GM12878 (cell line): ENCODE measurements around the gene ACAT2. TPM values are rescaled to one million over a fixed set of nuclear protein-coding genes. Genes with fewer than 3 reads are reported as not detected.
A peak's percentile ranks its signal among the peaks of the same experiment; 100 is the strongest.

Source experiments
- ATAC-seq: fragments of 200-7000 bp; cut with Tn5 transposase; 3 replicates; pipeline ENCODE4 v1.9.1; 2020; ENCODE audit warnings: mild to moderate bottlenecking, moderate library complexity
- BruUV-seq: library from RNA; stranded (reverse); fragments of 400-500 nt; replicated peaks from 2 replicates; lab custom pipeline; 2021; lab: Mats Ljungman, UMichigan
- CTCF ChIA-PET: fragments of 300-600 bp; sonication (Branson Sonifier 250); formaldehyde crosslinking; extraction: SDS; loops from one replicate; lab custom pipeline; 2021; ENCODE audit warnings: inconsistent platforms; lab: Yijun Ruan, JAX
- POLR2A ChIA-PET: fragments of 350-600 bp; formaldehyde crosslinking; extraction: SDS; loops from one replicate; lab custom pipeline; 2021; ENCODE audit warnings: inconsistent platforms; lab: Charles Lee
- RAD21 ChIA-PET: fragments of 300-600 bp; sonication (Branson Sonifier 250); formaldehyde crosslinking; loops from one replicate; lab custom pipeline; 2023; ENCODE audit warnings: antibody characterized with exemption; ENCODE audit not compliant: unreplicated experiment; lab: Charles Lee
- SMC1A ChIA-PET: fragments of 300-600 bp; sonication (Branson Sonifier 250); formaldehyde crosslinking; loops from one replicate; lab custom pipeline; 2023; ENCODE audit not compliant: unreplicated experiment, uncharacterized antibody; lab: Charles Lee
- DNase-seq: peaks from one replicate; pipeline ENCODE4 v3.0.0-alpha.2; 2011; ENCODE audit warnings: low read depth, low spot score
- FAIRE-seq: peaks from 3 replicates; lab custom pipeline; 2011; peaks lifted over from hg19 to GRCh38; lab: Jason Lieb, UNC
- H2AFZ ChIP-seq: 2 replicates; pipeline ENCODE4 v1.6.0; 2011; ENCODE audit warnings: low read depth, low read length, control low read depth; ENCODE audit not compliant: control insufficient read depth
- H3K27ac ChIP-seq: 2 replicates; pipeline ENCODE4 v1.5.1; 2011; ENCODE audit warnings: control low read depth; ENCODE audit not compliant: control insufficient read depth, insufficient read depth
- H3K27me3 ChIP-seq, 2 experiments: replicated peaks in 1 of 2; 2 replicates each; pipeline versions ENCODE4 v1.6.0 to v1.6.1; 2011; ENCODE audit warnings: low read length in 1 of 2; ENCODE audit not compliant: control insufficient read depth in 2 of 2, insufficient read depth in 2 of 2
- H3K36me3 ChIP-seq, 2 experiments: 2 replicates each; pipeline ENCODE4 v1.5.1; 2011; ENCODE audit warnings: low read length in 1 of 2; ENCODE audit not compliant: control insufficient read depth in 2 of 2, insufficient read depth in 2 of 2
- H3K4me1 ChIP-seq: 2 replicates; pipeline ENCODE4 v1.6.1; 2011; ENCODE audit warnings: mild to moderate bottlenecking, low read length, moderate library complexity, mixed read lengths; ENCODE audit not compliant: control insufficient read depth, insufficient read depth
- H3K4me2 ChIP-seq: 2 replicates; pipeline ENCODE4 v1.6.0; 2011; ENCODE audit warnings: control low read depth; ENCODE audit not compliant: control insufficient read depth, insufficient read depth
- H3K4me3 ChIP-seq: fragments of 200-600 bp; sonication (generic); 2 replicates; pipeline ENCODE4 v1.5.1; 2016
- H3K79me2 ChIP-seq: 2 replicates; pipeline ENCODE4 v1.6.0; 2011; ENCODE audit warnings: low read length; ENCODE audit not compliant: control insufficient read depth, insufficient read depth
- H3K9ac ChIP-seq: 2 replicates; pipeline ENCODE4 v1.8.0; 2011; ENCODE audit warnings: low read length, control low read depth, mixed read lengths; ENCODE audit not compliant: control insufficient read depth, insufficient read depth
- H3K9me3 ChIP-seq: replicated peaks from 3 replicates; pipeline ENCODE4 v1.5.1; 2011; ENCODE audit warnings: mild to moderate bottlenecking, low read length; ENCODE audit not compliant: control insufficient read depth, insufficient read depth
- H4K20me1 ChIP-seq: 2 replicates; pipeline ENCODE4 v1.6.0; 2011; ENCODE audit not compliant: control insufficient read depth, insufficient read depth
- CBFB ChIP-seq: IDR thresholded peaks from 2 replicates; pipeline ENCODE4 v1.6.1; 2016; ENCODE audit warnings: antibody characterized with exemption, low read depth
- GABPA ChIP-seq: IDR thresholded peaks from 2 replicates; pipeline ENCODE4 v1.6.1; 2014; ENCODE audit warnings: antibody characterized with exemption, low read depth, mild to moderate bottlenecking, inconsistent platforms
- HCFC1 ChIP-seq: fragments of 150-350 bp; IDR thresholded peaks from 2 replicates; pipeline ENCODE4 v1.6.1; 2014; ENCODE audit warnings: low read length
- MEF2A ChIP-seq: IDR thresholded peaks from 2 replicates; pipeline ENCODE4 v1.6.1; 2011; ENCODE audit warnings: low read depth, mild to moderate bottlenecking, low read length, moderate library complexity; ENCODE audit not compliant: insufficient read depth
- POLR2A ChIP-seq: IDR thresholded peaks from 2 replicates; pipeline ENCODE4 v1.6.1; 2011; ENCODE audit warnings: low read depth, mild to moderate bottlenecking, low read length
- POLR2AphosphoS2 ChIP-seq: IDR thresholded peaks from 2 replicates; pipeline ENCODE4 v1.6.1; 2011; ENCODE audit warnings: low read depth, mild to moderate bottlenecking, low read length, improper control_type of control experiment, moderate library complexity
- POLR2AphosphoS5 ChIP-seq: IDR thresholded peaks from 2 replicates; pipeline ENCODE4 v1.6.1; 2011; ENCODE audit warnings: mild to moderate bottlenecking, low read length, inconsistent platforms
- RAD51 ChIP-seq: fragments of 450-650 bp; IDR thresholded peaks from 2 replicates; pipeline ENCODE4 v1.6.1; 2016; ENCODE audit warnings: moderate library complexity, mild to moderate bottlenecking, inconsistent platforms
- SMAD5 ChIP-seq: IDR thresholded peaks from 2 replicates; pipeline ENCODE4 v1.6.1; 2016; ENCODE audit warnings: antibody characterized with exemption, low read depth
- STAT3 ChIP-seq: IDR thresholded peaks from 2 replicates; pipeline ENCODE4 v1.6.1; 2011; ENCODE audit warnings: low read depth, low read length, improper control_type of control experiment
- TBL1XR1 ChIP-seq: IDR thresholded peaks from 2 replicates; pipeline ENCODE4 v1.6.1; 2012; ENCODE audit warnings: low read depth, low read length, improper control_type of control experiment
- WRNIP1 ChIP-seq: IDR thresholded peaks from 2 replicates; pipeline ENCODE4 v1.6.1; 2011; ENCODE audit warnings: low read depth, low read length, improper control_type of control experiment, borderline replicate concordance
- ZNF207 ChIP-seq: fragments of 450-650 bp; IDR thresholded peaks from 2 replicates; pipeline ENCODE4 v1.6.1; 2014; ENCODE audit warnings: antibody characterized with exemption, mild to moderate bottlenecking, borderline replicate concordance
- WGBS: methylation state at CpG from one replicate; pipeline ENCODE4 v1.1.6; 2016; ENCODE audit warnings: low lambda C conversion rate; ENCODE audit not compliant: insufficient replicate concordance, insufficient coverage; ENCODE audit errors: missing lambda C conversion rate; 5-methylcytosine and 5-hydroxymethylcytosine counted together
- in situ Hi-C: fragments of 300-500 bp; cut with MboI; formaldehyde crosslinking; loops from 9 replicates; pipeline ENCODE4 v1.14.3; 2018; ENCODE audit warnings: mixed read lengths
- intact Hi-C: fragments of 100-400 bp; cut with micrococcal nuclease; formaldehyde crosslinking; loops from one replicate; pipeline ENCODE4 v1.14.2; 2022; ENCODE audit not compliant: unreplicated experiment
- polyA plus RNA-seq, 11 experiments: library from polyadenylated mRNA; depleted of rRNA in 4 of 11; unstranded in 6 of 11; stranded (reverse) in 5 of 11; fragments of >200 nt; fragmentation: Nextera tagmentation in 4 of 11; fragmentation: Illumina TruSeq in 1 of 11; extraction: Ambion mirVana in 4 of 11; extraction: Trizol in 1 of 11; gene quantifications; 1 replicate in 1 of 11; 2 replicates in 10 of 11; pipeline versions ENCODE4 v1.2.1 to v1.2.3, GENCODE V29; 2011 to 2016; ENCODE audit warnings: inconsistent platforms in 2 of 11, missing spikeins in 2 of 11, low read depth in 1 of 11
- total RNA-seq, 4 experiments: library from RNA; depleted of rRNA in 3 of 4; stranded (reverse); fragments of >200 nt in 3 of 4; fragmentation: Illumina TruSeq in 1 of 4; extraction: Trizol in 1 of 4; gene quantifications; 2 replicates each; pipeline versions ENCODE4 v1.2.1 to v1.2.3, GENCODE V29; 2013 to 2021
- TF ChIP-seq, protein P1 (sequence below): IDR thresholded peaks from 2 replicates; pipeline ENCODE4 v1.6.1; 2011; ENCODE audit warnings: low read depth, mild to moderate bottlenecking, low read length, moderate library complexity, borderline replicate concordance; ENCODE audit errors: extremely low read depth
- TF ChIP-seq, protein P2 (sequence below): IDR thresholded peaks from 2 replicates; pipeline ENCODE4 v1.6.1; 2012; ENCODE audit warnings: low read depth, low read length, improper control_type of control experiment

ACAT2 gene
- total and polyA plus RNA-seq, 10 of the 15 experiments (the other 5 are each of a cell fraction or from before 2014, with no cell fraction given) = 87.9 to 257 (median 132) TPM

DNA sequence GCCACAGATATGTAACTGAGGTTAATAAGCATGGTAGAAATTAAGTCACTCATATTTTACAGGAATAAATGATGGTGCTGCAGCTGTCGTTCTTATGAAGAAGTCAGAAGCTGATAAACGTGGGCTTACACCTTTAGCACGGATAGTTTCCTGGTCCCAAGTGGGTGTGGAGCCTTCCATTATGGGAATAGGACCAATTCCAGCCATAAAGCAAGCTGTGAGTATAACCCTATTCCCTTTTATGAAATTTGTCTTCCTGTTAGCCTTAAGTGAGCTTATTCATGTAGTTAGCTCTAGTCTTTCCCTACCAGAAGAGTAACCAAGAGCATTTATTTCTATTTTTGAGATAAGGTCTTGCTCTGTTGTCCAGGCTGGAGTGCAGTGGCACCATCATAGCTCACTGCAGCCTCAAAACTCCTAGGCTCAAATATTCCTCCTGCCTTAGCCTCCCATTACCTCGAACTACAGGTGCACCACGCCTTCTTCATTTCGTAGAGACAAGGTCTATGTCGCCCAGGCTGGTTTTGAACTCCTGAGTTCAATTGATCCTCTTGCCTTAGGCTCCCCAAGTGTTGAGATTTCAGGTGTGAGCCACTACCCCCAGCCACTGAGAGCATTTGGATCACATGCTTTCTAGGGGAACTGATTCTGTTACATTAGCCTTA lies 15.5 kb downstream of the ACAT2 start:
- ChIA-PET RAD21 (interaction anchor here (0.6 to 0.8 kb wide), 2 partner anchors 13 to 1316 kb away, joined by 3 read pairs; partner anchors contain the start of genes MRPL18 and TCP1), POLR2A (interaction anchor here (0.6 to 1.2 kb wide), 3 partner anchors 13 to 165 kb away, joined by 3 to 5 read pairs (median 4); no protein-coding TSS in a partner anchor), CTCF (interaction anchor here (0.6 to 0.8 kb wide), 2 partner anchors 18 to 86 kb away, joined by 3 to 4 read pairs; no protein-coding TSS in a partner anchor)
- no peak for FAIRE-seq
- H2AFZ ChIP-seq = no peak overlapping the region
- no peaks in the 10 kb centered on the region for H3K4me1 ChIP-seq
- H3K27ac ChIP-seq = no peak overlapping the region
- H3K4me2 ChIP-seq = no peak overlapping the region
- in situ Hi-C loops = no loop called here
- no peaks in the 10 kb centered on the region for H3K27me3 ChIP-seq
- intact Hi-C loops = no loop called here
- peak; percentile 54; the same call in 1 of the 2 replicates for TF ChIP-seq POLR2AphosphoS5
- TF ChIP-seq SMAD5 = peak; percentile 34; the same call in 1 of the 2 replicates
- peak; percentile 20; the same call in 1 of the 2 replicates for TF ChIP-seq POLR2A
- TF ChIP-seq POLR2AphosphoS2 = 0 out of 2 replicates have a peak, but pooled peaks have one; percentile 7
- peak; percentile 10; the same call in 1 of the 2 replicates for TF ChIP-seq CBFB
- no peak for TF ChIP-seq HCFC1
- TF ChIP-seq, all 136 proteins: peak for 5
- peak; percentile 14; the same call in 2 of the 3 replicates for ATAC-seq
- 76% methylated on average over 7 of the region's 7 CpGs for WGBS
- H3K9ac ChIP-seq = no peak overlapping the region
- no peaks in the 10 kb centered on the region for H3K9me3 ChIP-seq
- DNase-seq = no peak
- BruUV-seq = no TSS peak
- SMC1A ChIA-PET = interaction anchor here (0.7 kb wide), 1 partner anchor 29 kb away, joined by 3 read pairs; no protein-coding TSS in a partner anchor
- no peaks in the 10 kb centered on the region for H4K20me1 ChIP-seq
- H3K36me3 ChIP-seq = peaks cover 3 to 42% of the 10 kb centered on the region in 2 experiments
- H3K79me2 ChIP-seq = no peaks in the 10 kb centered on the region; the same call in 1 of the 2 replicates
- H3K4me3 ChIP-seq = no peak overlapping the region

DNA sequence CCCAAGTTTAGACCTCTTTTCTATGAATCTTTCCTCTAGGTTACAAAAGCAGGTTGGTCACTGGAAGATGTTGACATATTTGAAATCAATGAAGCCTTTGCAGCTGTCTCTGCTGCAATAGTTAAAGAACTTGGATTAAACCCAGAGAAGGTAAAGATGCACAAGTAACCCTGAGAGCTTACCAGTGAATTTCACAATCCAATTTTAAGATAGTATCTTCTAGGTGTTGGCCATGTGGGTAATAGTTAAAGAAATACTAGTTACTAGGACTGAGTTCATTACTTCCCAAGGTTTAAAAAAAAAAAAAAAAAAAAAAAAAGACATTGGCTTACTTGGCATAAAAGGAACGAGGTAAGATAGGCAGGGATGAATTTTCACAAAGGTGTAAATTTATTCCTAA lies 16.3 kb downstream of the ACAT2 start:
- peaks cover 2% of the 10 kb centered on the region for H3K79me2 ChIP-seq
- H3K9me3 ChIP-seq = no peaks in the 10 kb centered on the region
- H3K4me2 ChIP-seq = no peak overlapping the region
- ChIA-PET CTCF (no interaction called here), POLR2A (interaction anchor here (0.6 to 1.2 kb wide), 3 partner anchors 11 to 164 kb away, joined by 4 to 5 read pairs (median 4); no protein-coding TSS in a partner anchor), RAD21 (no interaction called here), SMC1A (interaction anchor here (0.6 to 0.7 kb wide), 2 partner anchors 30 to 190 kb away, joined by 3 read pairs; no protein-coding TSS in a partner anchor)
- H4K20me1 ChIP-seq = no peaks in the 10 kb centered on the region
- in situ Hi-C loops = no loop called here
- peaks cover 3 to 49% of the 10 kb centered on the region in 2 experiments for H3K36me3 ChIP-seq
- H2AFZ ChIP-seq = no peak overlapping the region
- WGBS = 92% methylated on average over 1 of the region's 1 CpG
- ATAC-seq = no peak
- no peak overlapping the region for H3K9ac ChIP-seq
- no peak overlapping the region for H3K4me3 ChIP-seq
- H3K4me1 ChIP-seq = no peaks in the 10 kb centered on the region
- no peak for DNase-seq
- TF ChIP-seq, protein P1, sequence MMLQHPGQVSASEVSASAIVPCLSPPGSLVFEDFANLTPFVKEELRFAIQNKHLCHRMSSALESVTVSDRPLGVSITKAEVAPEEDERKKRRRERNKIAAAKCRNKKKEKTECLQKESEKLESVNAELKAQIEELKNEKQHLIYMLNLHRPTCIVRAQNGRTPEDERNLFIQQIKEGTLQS = no peak
- TF ChIP-seq, protein P2, sequence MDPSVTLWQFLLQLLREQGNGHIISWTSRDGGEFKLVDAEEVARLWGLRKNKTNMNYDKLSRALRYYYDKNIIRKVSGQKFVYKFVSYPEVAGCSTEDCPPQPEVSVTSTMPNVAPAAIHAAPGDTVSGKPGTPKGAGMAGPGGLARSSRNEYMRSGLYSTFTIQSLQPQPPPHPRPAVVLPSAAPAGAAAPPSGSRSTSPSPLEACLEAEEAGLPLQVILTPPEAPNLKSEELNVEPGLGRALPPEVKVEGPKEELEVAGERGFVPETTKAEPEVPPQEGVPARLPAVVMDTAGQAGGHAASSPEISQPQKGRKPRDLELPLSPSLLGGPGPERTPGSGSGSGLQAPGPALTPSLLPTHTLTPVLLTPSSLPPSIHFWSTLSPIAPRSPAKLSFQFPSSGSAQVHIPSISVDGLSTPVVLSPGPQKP = no peak
- no peak for TF ChIP-seq MEF2A
- TF ChIP-seq ZNF207 = no peak
- TF ChIP-seq TBL1XR1 = no peak
- no peak for TF ChIP-seq GABPA
- no peak for TF ChIP-seq WRNIP1
- TF ChIP-seq RAD51 = no peak
- no peak for TF ChIP-seq STAT3
- H3K27me3 ChIP-seq = no peaks in the 10 kb centered on the region
- intact Hi-C loops = no loop called here
- FAIRE-seq = no peak
- no peak overlapping the region for H3K27ac ChIP-seq
- no TSS peak for BruUV-seq
